ENCODE data around the gene NSUN4. TPM values are rescaled to one million over a fixed set of nuclear protein-coding genes. Genes with fewer than 3 reads are reported as not detected.

The NSUN4 gene
- total RNA-seq, 3 donors from 2014 or later: 18.5 to 20.6 (median 20.5) TPM

- Histone ChIP-seq H3K9me3 (no peaks in the 10 kb centered on the region), H3K4me3 (no peak overlapping the region), H3K4me1 (ENCODE audit: low read depth) (peaks cover 7% of the 10 kb centered on the region), H3K36me3 (ENCODE audit: low read depth) (peaks cover 3% of the 10 kb centered on the region)
- TF ChIP-seq CTCF (IDR thresholded peaks at IDR 0.05): no peak
- no peak for ATAC-seq
- peak in 1 of 3 donors; percentile 35 for DNase-seq
- intact Hi-C loops (cut with DNase I, micrococcal nuclease): no loop called here
These were observed 65.1 kb downstream of the NSUN4 start for GRCh38 chr1:46405724-46406123.

GRCh38 chr1:46406881-46407608 lies 66.4 kb downstream of the NSUN4 start:
- H3K36me3 ChIP-seq (ENCODE audit: low read depth): peaks cover 3% of the 10 kb centered on the region
- no peak for TF ChIP-seq CTCF (IDR thresholded peaks at IDR 0.05)
- intact Hi-C loops (cut with DNase I, micrococcal nuclease): no loop called here
- no peak overlapping the region for H3K4me3 ChIP-seq
- ATAC-seq (no peak), DNase-seq (peak in 1 of 3 donors; percentile 17)
- H3K4me1 ChIP-seq (ENCODE audit: low read depth): peaks cover under 1% of the 10 kb centered on the region
- H3K9me3 ChIP-seq: no peaks in the 10 kb centered on the region

DNA sequence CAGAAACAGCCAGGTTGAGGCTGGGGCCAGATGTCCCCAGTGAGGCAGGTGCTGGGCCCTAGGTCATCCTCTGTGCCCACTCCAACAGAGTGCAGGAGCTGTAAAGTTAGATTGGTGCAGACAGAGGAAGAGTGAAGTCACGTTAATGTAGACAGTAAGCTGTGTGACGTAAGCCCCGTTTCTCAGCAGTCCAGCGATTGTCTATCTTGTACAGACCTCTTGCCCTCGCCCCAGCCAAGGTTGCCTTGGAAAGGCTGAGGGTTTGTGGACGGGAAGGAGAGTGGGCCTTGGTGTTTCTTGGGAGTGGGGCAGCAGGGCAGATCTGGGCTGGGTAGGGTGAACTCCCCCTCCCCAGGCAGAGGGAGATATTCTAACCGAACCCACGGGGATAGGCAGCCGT lies 67.0 kb downstream of the NSUN4 start:
- DNase-seq: peak in 1 of 3 donors; percentile 17
- no peaks in the 10 kb centered on the region for H3K4me1 ChIP-seq (ENCODE audit: low read depth)
- no peak for TF ChIP-seq CTCF (IDR thresholded peaks at IDR 0.05)
- no peak overlapping the region for H3K4me3 ChIP-seq
- no peak for ATAC-seq
- no peaks in the 10 kb centered on the region for H3K9me3 ChIP-seq
- H3K36me3 ChIP-seq (ENCODE audit: low read depth): peaks cover 3% of the 10 kb centered on the region
- intact Hi-C loops (cut with DNase I, micrococcal nuclease): no loop called here

DNA sequence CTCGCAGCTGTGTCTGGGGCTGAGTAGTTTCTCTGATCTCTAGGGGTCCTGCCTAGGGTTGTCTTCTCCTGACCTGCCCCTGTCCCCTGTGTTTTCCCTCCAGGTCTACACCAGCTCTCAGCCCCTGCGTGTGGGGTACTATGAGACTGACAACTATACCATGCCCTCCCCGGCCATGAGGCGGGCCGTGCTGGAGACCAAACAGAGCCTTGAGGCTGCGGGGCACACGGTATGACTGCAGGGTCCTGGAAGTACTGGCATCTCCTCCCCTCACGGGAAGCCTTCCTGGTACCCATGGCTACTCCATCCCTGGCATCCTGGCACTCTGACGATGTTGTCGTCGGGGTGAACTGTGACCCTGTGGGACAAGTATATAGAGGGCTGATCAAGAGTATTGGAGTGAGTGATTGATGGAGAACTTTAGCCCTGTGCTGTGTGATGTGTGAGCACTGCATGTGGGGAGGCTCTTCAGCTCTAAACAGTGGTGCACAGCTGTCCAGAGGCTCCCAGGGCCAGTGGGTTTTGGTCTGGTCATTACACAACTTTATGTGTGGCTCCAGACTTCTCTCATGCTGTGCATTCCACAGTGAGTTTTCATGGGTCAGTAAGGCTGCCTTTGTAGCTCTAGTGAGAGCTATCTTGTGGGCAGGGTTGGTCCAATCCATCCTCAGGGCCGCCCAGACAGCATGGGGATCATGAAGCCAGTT lies 67.9 kb downstream of the NSUN4 start:
- intact Hi-C loops (cut with DNase I, micrococcal nuclease): no loop called here
- peak in 1 of 3 donors; percentile 15 for DNase-seq
- no peak for TF ChIP-seq CTCF (IDR thresholded peaks at IDR 0.05)
- H3K4me3 ChIP-seq: no peak overlapping the region
- no peak for ATAC-seq
- peaks cover 3% of the 10 kb centered on the region for H3K36me3 ChIP-seq (ENCODE audit: low read depth)
- no peaks in the 10 kb centered on the region for H3K4me1 ChIP-seq (ENCODE audit: low read depth)
- H3K9me3 ChIP-seq: no peaks in the 10 kb centered on the region

GRCh38 chr1:46409063-46409372 lies 68.4 kb downstream of the NSUN4 start:
- no peaks in the 10 kb centered on the region for H3K4me1 ChIP-seq (ENCODE audit: low read depth)
- intact Hi-C loops (cut with DNase I, micrococcal nuclease): no loop called here
- H3K9me3 ChIP-seq: no peaks in the 10 kb centered on the region
- peaks cover 3% of the 10 kb centered on the region for H3K36me3 ChIP-seq (ENCODE audit: low read depth)
- no peak for TF ChIP-seq CTCF (IDR thresholded peaks at IDR 0.05)
- peak in 1 of 3 donors; percentile 4 for DNase-seq
- H3K4me3 ChIP-seq: no peak overlapping the region
- ATAC-seq: no peak

All from mucosa of descending colon (tissue), 3 donors.